Activated naive CD8-positive, alpha-beta T cell treated with anti-CD3 and anti-CD28 coated beads, Interleukin-2, amount 10 ng/mL, durations not matched to agents 7 days and 5 days (primary cell): ENCODE data around the gene JUP. TPM values are rescaled to one million over a fixed set of nuclear protein-coding genes. Genes with fewer than 3 reads are reported as not detected.
"Not testable (repeated sequence)": the region's sequence is repeated elsewhere in the genome, so short reads cannot be mapped to it uniquely, and the experiment has no call there.

ENCODE experiments used
- ATAC-seq: fragments of 150-1000 bp; cut with Tn5 transposase; one replicate; pipeline ENCODE4 v1.10.0; 2021; ENCODE audit warnings: low read depth, moderate library complexity
- POLR2A ChIA-PET: fragments of 350-600 bp; sonication (Branson Sonifier 250); formaldehyde crosslinking; loops from one replicate; lab custom pipeline; 2021; ENCODE audit warnings: antibody characterized with exemption; lab: Charles Lee
- DNase-seq: peaks from one replicate; pipeline ENCODE4 v3.0.0; 2021
- H3K27ac Mint-ChIP-seq: one replicate; pipeline ENCODE4 v1.8.0; 2022; ENCODE audit warnings: mild to moderate bottlenecking, mixed read lengths
- H3K27me3 Mint-ChIP-seq: one replicate; pipeline ENCODE4 v1.8.0; 2022; ENCODE audit warnings: mild to moderate bottlenecking, moderate library complexity, mixed read lengths
- H3K36me3 Mint-ChIP-seq: one replicate; pipeline ENCODE4 v1.8.0; 2021; ENCODE audit warnings: mild to moderate bottlenecking, mixed read lengths
- H3K4me1 Mint-ChIP-seq: one replicate; pipeline ENCODE4 v1.8.0; 2021; ENCODE audit warnings: mixed read lengths
- H3K4me3 Mint-ChIP-seq: one replicate; pipeline ENCODE4 v1.8.0; 2022; ENCODE audit warnings: mild to moderate bottlenecking, moderate library complexity, mixed read lengths
- H3K9me3 Mint-ChIP-seq: one replicate; pipeline ENCODE4 v1.8.0; 2021; ENCODE audit warnings: mixed read lengths
- total RNA-seq, 2 experiments: library from RNA; stranded (reverse); gene quantifications; one replicate each; pipeline ENCODE4 v1.2.3, GENCODE V29; 2021

JUP gene
- total RNA-seq, 2 experiments from 2014 or later, result 10.1 to 12.8 TPM

GRCh38 chr17:41782142-41782541, 4.4 kb downstream of the JUP start:
- Mint-ChIP-seq H3K27me3 (peaks cover 22% of the 10 kb centered on the region), H3K36me3 (no peaks in the 10 kb centered on the region), H3K4me3 (no peak overlapping the region), H3K9me3 (no peaks in the 10 kb centered on the region), H3K27ac (no peak overlapping the region), H3K4me1 (peaks cover 9% of the 10 kb centered on the region)
- DNase-seq (no peak), ATAC-seq (no peak)
- POLR2A ChIA-PET, result no interaction called here

GRCh38 chr17:41781404-41782110, 5.0 kb downstream of the JUP start:
- H3K36me3 Mint-ChIP-seq, result no peaks in the 10 kb centered on the region
- POLR2A ChIA-PET, result interaction anchor here (0.7 kb wide), 1 partner anchor 9 kb away, joined by 4 read pairs; no protein-coding TSS in a partner anchor
- H3K27me3 Mint-ChIP-seq, result peaks cover 17% of the 10 kb centered on the region

GRCh38 chr17:41779954-41780353, 6.6 kb downstream of the JUP start:
- Mint-ChIP-seq H3K4me1 (peaks cover 4% of the 10 kb centered on the region), H3K4me3 (no peak overlapping the region), H3K27me3 (peaks cover 13% of the 10 kb centered on the region), H3K9me3 (no peaks in the 10 kb centered on the region), H3K36me3 (no peaks in the 10 kb centered on the region), H3K27ac (no peak overlapping the region)
- DNase-seq, result no peak
- POLR2A ChIA-PET, result no interaction called here
- ATAC-seq, result no peak

More at GRCh38 chr17:41781404-41782110, 5.0 kb downstream of the JUP start:
- Mint-ChIP-seq H3K27ac (no peak overlapping the region), H3K4me3 (no peak overlapping the region), H3K9me3 (no peaks in the 10 kb centered on the region), H3K4me1 (peaks cover 6% of the 10 kb centered on the region)
- ATAC-seq (no peak), DNase-seq (no peak)

- Mint-ChIP-seq H3K27me3 (peaks cover 2% of the 10 kb centered on the region), H3K4me3 (no peak overlapping the region), H3K27ac (no peak overlapping the region), H3K36me3 (no peaks in the 10 kb centered on the region), H3K9me3 (no peaks in the 10 kb centered on the region), H3K4me1 (no peaks in the 10 kb centered on the region)
- ATAC-seq (no peak), DNase-seq (no peak)
- POLR2A ChIA-PET, result no interaction called here
Measured at GRCh38 chr17:41777574-41778188, 8.8 kb downstream of the JUP start.

- Mint-ChIP-seq H3K4me1 (no peaks in the 10 kb centered on the region), H3K4me3 (no peak overlapping the region), H3K27me3 (peaks cover 2% of the 10 kb centered on the region), H3K36me3 (no peaks in the 10 kb centered on the region), H3K27ac (no peak overlapping the region), H3K9me3 (no peaks in the 10 kb centered on the region)
- no peak for ATAC-seq
- no peak for DNase-seq
- POLR2A ChIA-PET, result no interaction called here
Measured at GRCh38 chr17:41777157-41777573, 9.3 kb downstream of the JUP start.

- H3K9me3 Mint-ChIP-seq, DNase-seq, ATAC-seq, H3K36me3 Mint-ChIP-seq, H3K27ac Mint-ChIP-seq, POLR2A ChIA-PET, H3K27me3 Mint-ChIP-seq, H3K4me1 Mint-ChIP-seq, H3K4me3 Mint-ChIP-seq: not testable (repeated sequence)
Measured at GRCh38 chr17:41776262-41776900, 10.1 kb downstream of the JUP start.

- Mint-ChIP-seq H3K36me3 (no peaks in the 10 kb centered on the region), H3K9me3 (no peaks in the 10 kb centered on the region), H3K4me1 (peaks cover 5% of the 10 kb centered on the region), H3K27ac (no peak overlapping the region), H3K4me3 (no peak overlapping the region), H3K27me3 (peaks cover 2% of the 10 kb centered on the region)
- POLR2A ChIA-PET, result no interaction called here
- no peak for ATAC-seq
- no peak for DNase-seq
Measured at GRCh38 chr17:41775394-41776226, 10.9 kb downstream of the JUP start.

GRCh38 chr17:41773731-41774193, 12.7 kb downstream of the JUP start:
- Mint-ChIP-seq H3K4me3 (no peak overlapping the region), H3K27me3 (peaks cover 2% of the 10 kb centered on the region), H3K9me3 (no peaks in the 10 kb centered on the region), H3K4me1 (peaks cover 7% of the 10 kb centered on the region), H3K27ac (no peak overlapping the region), H3K36me3 (no peaks in the 10 kb centered on the region)
- no peak for ATAC-seq
- POLR2A ChIA-PET, result no interaction called here
- no peak for DNase-seq

- Mint-ChIP-seq H3K4me3 (no peak overlapping the region), H3K27me3 (no peaks in the 10 kb centered on the region), H3K36me3 (peaks cover 1% of the 10 kb centered on the region), H3K4me1 (peaks cover 7% of the 10 kb centered on the region), H3K9me3 (no peaks in the 10 kb centered on the region), H3K27ac (no peak overlapping the region)
- no peak for ATAC-seq
- no peak for DNase-seq
- POLR2A ChIA-PET, result no interaction called here
Measured at GRCh38 chr17:41773190-41773588, 13.3 kb downstream of the JUP start.

GRCh38 chr17:41772586-41773189, 13.8 kb downstream of the JUP start:
- H3K36me3 Mint-ChIP-seq, result peaks cover 1% of the 10 kb centered on the region
- DNase-seq (no peak), ATAC-seq (no peak)
- POLR2A ChIA-PET, result no interaction called here
- no peak overlapping the region for H3K4me3 Mint-ChIP-seq
- no peaks in the 10 kb centered on the region for H3K27me3 Mint-ChIP-seq
- no peaks in the 10 kb centered on the region for H3K9me3 Mint-ChIP-seq
- H3K4me1 Mint-ChIP-seq, result peaks cover 7% of the 10 kb centered on the region
- H3K27ac Mint-ChIP-seq, result no peak overlapping the region

GRCh38 chr17:41772218-41772585, 14.3 kb downstream of the JUP start:
- H3K4me3 Mint-ChIP-seq, result no peak overlapping the region
- POLR2A ChIA-PET, result no interaction called here
- H3K27ac Mint-ChIP-seq, result no peak overlapping the region
- no peaks in the 10 kb centered on the region for H3K27me3 Mint-ChIP-seq
- H3K4me1 Mint-ChIP-seq, result peaks cover 7% of the 10 kb centered on the region
- no peaks in the 10 kb centered on the region for H3K9me3 Mint-ChIP-seq
- ATAC-seq, result peak; percentile 16
- no peak for DNase-seq
- peaks cover 1% of the 10 kb centered on the region for H3K36me3 Mint-ChIP-seq

GRCh38 chr17:41771389-41772206, 14.9 kb downstream of the JUP start:
- Mint-ChIP-seq H3K36me3 (peaks cover 1% of the 10 kb centered on the region), H3K27me3 (no peaks in the 10 kb centered on the region), H3K27ac (peak overlapping the region; percentile 82), H3K9me3 (no peaks in the 10 kb centered on the region), H3K4me3 (peak overlapping the region; percentile 73), H3K4me1 (peaks cover 7% of the 10 kb centered on the region)
- DNase-seq, result no peak
- POLR2A ChIA-PET, result no interaction called here
- ATAC-seq, result peak; percentile 31
